HCT116 (cell line): ENCODE results near the gene DOCK1.

Experiments used
- ELF1 ChIP-seq: IDR thresholded peaks from 2 replicates; pipeline ENCODE4 v1.6.1; 2012; ENCODE audit warnings: low read depth, borderline replicate concordance
- TF ChIP-seq, protein P1 (sequence below): IDR thresholded peaks from 2 replicates; pipeline ENCODE4 v1.6.1; 2012

DNA sequence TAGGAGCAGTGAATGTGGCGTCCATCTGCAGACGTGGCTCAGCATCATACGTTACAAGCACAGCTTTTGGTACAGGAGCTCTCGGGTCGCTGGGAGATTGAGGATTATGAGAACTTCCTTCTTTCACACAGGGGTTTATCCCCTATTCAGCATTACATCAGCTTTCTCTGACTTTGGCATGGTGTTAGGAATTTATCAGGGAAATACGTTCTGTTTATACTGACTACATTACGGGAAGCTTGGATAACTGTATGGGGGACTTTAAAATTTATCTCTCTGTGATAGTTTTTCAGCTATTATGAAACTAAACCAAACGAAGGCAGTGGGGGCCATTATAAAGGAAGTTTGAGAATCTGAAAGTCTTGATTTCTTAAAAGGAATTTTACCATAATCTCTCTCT lies 401.3 kb downstream of the DOCK1 start:
- TF ChIP-seq, protein P1, sequence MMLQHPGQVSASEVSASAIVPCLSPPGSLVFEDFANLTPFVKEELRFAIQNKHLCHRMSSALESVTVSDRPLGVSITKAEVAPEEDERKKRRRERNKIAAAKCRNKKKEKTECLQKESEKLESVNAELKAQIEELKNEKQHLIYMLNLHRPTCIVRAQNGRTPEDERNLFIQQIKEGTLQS, result no peak
- TF ChIP-seq ELF1, result no peak
